ENCODE measurements around the gene TMEM63B. TPM values are rescaled to one million over a fixed set of nuclear protein-coding genes. Genes with fewer than 3 reads are reported as not detected.
A peak's percentile ranks its signal among the peaks of the same experiment; 100 is the strongest.

TMEM63B gene
- total RNA-seq, 1 experiment from 2014 or later, result 12.7 TPM

GRCh38 chr6:44167567-44167966, 40.2 kb downstream of the TMEM63B start:
- H3K9me3 ChIP-seq (replicated peaks), result 0 out of 2 replicates have a peak, but pooled peaks cover 3% of the 10 kb centered on the region
- no peaks in the 10 kb centered on the region for H3K36me3 ChIP-seq
- H3K27me3 ChIP-seq (replicated peaks), result no peaks in the 10 kb centered on the region
- H3K4me3 ChIP-seq, result no peak overlapping the region
- DNase-seq (ENCODE audit: low read depth in 1 of 2, low spot score in 2 of 2), result no peak
- no peak overlapping the region for H3K27ac ChIP-seq
- peaks cover 20% of the 10 kb centered on the region for H3K4me1 ChIP-seq (replicated peaks)

- no peak for DNase-seq (ENCODE audit: low read depth in 1 of 2, low spot score in 2 of 2)
- no peaks in the 10 kb centered on the region for H3K36me3 ChIP-seq
- 0 out of 2 replicates have a peak, but pooled peaks cover 3% of the 10 kb centered on the region for H3K9me3 ChIP-seq (replicated peaks)
- H3K4me3 ChIP-seq, result no peak overlapping the region
- H3K27me3 ChIP-seq (replicated peaks), result no peaks in the 10 kb centered on the region
- H3K27ac ChIP-seq, result no peak overlapping the region
- peaks cover 9% of the 10 kb centered on the region for H3K4me1 ChIP-seq (replicated peaks)
These were observed 41.8 kb downstream of the TMEM63B start for GRCh38 chr6:44169154-44169553.

DNA sequence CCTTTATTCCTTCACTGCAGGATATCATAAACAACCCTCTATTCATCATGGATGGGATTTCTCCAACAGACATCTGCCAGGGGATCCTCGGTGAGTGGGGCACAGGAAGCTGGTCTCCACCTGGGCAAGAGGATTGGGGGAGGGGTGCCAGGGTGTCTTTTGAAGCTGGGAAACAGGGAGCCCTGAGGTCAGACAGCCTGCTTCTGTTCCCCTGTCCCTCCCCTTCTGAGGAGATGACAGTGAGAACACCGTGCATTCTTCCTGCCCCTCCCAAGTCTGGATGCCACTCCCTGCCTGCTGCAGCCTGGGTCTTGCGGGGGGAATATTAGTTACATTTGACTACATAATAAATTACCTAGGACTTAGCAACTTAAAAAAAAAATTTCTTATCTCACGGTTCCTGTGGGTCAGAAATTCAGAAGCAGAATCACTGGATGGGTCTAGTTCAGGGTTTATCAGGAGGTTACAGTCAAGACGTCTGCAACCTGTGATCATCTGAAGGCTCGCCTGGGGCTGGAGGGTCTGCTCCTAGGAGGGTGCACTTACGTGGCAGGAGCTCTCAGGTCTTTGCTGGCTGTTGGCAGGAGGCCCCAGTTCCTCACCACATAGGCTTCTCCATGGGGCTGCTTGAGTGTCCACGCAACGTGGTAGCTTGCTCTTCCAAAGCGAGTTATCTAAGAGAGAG, 42.7 kb downstream of the TMEM63B start:
- Histone ChIP-seq H3K27ac (no peak overlapping the region), H3K4me3 (no peak overlapping the region), H3K9me3 (replicated peaks) (0 out of 2 replicates have a peak, but pooled peaks cover 3% of the 10 kb centered on the region), H3K36me3 (no peaks in the 10 kb centered on the region), H3K4me1 (replicated peaks) (peaks cover 6% of the 10 kb centered on the region; the same call in 1 of the 2 replicates), H3K27me3 (replicated peaks) (no peaks in the 10 kb centered on the region)
- no peak for DNase-seq (ENCODE audit: low read depth in 1 of 2, low spot score in 2 of 2)

DNA sequence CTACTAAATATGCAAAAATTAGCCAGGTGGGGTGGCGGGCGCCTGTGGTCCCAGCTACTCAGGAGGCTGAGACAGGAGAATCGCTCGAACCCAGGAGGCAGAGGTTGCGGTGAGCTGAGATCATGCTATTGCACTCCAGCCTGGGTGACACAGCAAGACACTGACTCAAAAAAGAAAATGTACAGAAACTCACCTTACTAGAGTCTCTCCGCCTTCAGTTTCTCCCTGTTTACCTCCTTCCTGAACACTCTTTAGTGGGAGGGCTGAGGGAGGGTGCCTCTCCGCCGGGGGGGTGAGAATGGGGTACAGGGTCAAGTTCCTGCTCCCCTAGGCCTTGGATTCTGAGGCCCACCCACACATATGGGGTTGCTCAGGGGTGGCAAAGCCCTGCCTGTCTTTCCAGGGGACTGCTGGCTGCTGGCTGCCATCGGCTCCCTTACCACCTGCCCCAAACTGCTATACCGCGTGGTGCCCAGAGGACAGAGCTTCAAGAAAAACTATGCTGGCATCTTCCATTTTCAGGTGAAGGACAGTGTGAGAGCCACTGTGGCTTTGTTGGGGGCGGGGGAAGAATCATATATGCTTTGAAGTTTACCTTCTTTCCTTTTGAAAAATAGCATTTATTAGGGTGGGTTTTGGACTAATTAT, 44.7 kb downstream of the TMEM63B start:
- Histone ChIP-seq H3K27ac (no peak overlapping the region), H3K36me3 (no peaks in the 10 kb centered on the region), H3K4me1 (replicated peaks) (peaks cover 6% of the 10 kb centered on the region; the same call in 1 of the 2 replicates), H3K4me3 (no peak overlapping the region), H3K27me3 (replicated peaks) (no peaks in the 10 kb centered on the region), H3K9me3 (replicated peaks) (0 out of 2 replicates have a peak, but pooled peaks cover 3% of the 10 kb centered on the region)
- DNase-seq (ENCODE audit: low read depth in 1 of 2, low spot score in 2 of 2), result no peak

- no peaks in the 10 kb centered on the region for H3K36me3 ChIP-seq
- no peak overlapping the region for H3K4me3 ChIP-seq
- H3K27me3 ChIP-seq (replicated peaks), result no peaks in the 10 kb centered on the region
- H3K27ac ChIP-seq, result no peak overlapping the region
- H3K4me1 ChIP-seq (replicated peaks), result peaks cover 6% of the 10 kb centered on the region; the same call in 1 of the 2 replicates
- peak; percentile 71 to 82 for DNase-seq (ENCODE audit: low read depth in 1 of 2, low spot score in 2 of 2)
- H3K9me3 ChIP-seq (replicated peaks), result 0 out of 2 replicates have a peak, but pooled peaks cover 3% of the 10 kb centered on the region
These were observed 45.6 kb downstream of the TMEM63B start for GRCh38 chr6:44172731-44173500.

GRCh38 chr6:44176130-44176761, 48.9 kb downstream of the TMEM63B start:
- H3K4me3 ChIP-seq, result no peak overlapping the region
- H3K9me3 ChIP-seq (replicated peaks), result no peaks in the 10 kb centered on the region
- no peaks in the 10 kb centered on the region for H3K27me3 ChIP-seq (replicated peaks)
- no peak for DNase-seq (ENCODE audit: low read depth in 1 of 2, low spot score in 2 of 2)
- no peaks in the 10 kb centered on the region for H3K36me3 ChIP-seq
- peaks cover 11% of the 10 kb centered on the region; the same call in 1 of the 2 replicates for H3K4me1 ChIP-seq (replicated peaks)
- H3K27ac ChIP-seq, result no peak overlapping the region

DNA sequence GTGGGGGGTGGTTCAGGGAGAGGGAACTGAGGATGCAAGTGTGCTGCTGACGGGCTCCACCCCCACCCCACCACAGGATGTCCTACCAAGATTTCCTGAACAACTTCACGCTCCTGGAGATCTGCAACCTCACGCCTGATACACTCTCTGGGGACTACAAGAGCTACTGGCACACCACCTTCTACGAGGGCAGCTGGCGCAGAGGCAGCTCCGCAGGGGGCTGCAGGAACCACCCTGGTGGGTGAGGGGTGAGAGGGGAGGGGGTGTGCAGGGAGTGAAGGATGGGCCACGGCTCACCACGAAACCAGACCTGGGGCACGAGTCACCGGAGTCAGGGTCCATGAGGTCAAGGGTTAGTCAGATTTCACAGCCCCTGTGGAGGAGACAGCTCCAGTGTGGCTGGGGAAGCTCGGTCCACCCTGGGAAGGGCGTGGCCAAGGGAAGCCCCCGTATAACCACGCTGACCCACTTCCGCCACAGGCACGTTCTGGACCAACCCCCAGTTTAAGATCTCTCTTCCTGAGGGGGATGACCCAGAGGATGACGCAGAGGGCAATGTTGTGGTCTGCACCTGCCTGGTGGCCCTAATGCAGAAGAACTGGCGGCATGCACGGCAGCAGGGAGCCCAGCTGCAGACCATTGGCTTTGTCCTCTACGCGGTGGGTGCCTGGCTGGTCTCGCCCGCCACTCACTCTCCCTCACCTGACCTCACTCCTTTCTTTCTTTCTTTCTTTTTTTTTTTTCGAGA, 49.6 kb downstream of the TMEM63B start:
- Histone ChIP-seq H3K9me3 (replicated peaks) (no peaks in the 10 kb centered on the region), H3K4me1 (replicated peaks) (peaks cover 11% of the 10 kb centered on the region; the same call in 1 of the 2 replicates), H3K36me3 (no peaks in the 10 kb centered on the region), H3K27ac (no peak overlapping the region), H3K27me3 (replicated peaks) (no peaks in the 10 kb centered on the region), H3K4me3 (no peak overlapping the region)
- no peak for DNase-seq (ENCODE audit: low read depth in 1 of 2, low spot score in 2 of 2)

- peaks cover 7% of the 10 kb centered on the region; the same call in 1 of the 2 replicates for H3K4me1 ChIP-seq (replicated peaks)
- H3K27me3 ChIP-seq (replicated peaks), result no peaks in the 10 kb centered on the region
- no peak for DNase-seq (ENCODE audit: low read depth in 1 of 2, low spot score in 2 of 2)
- H3K4me3 ChIP-seq, result no peak overlapping the region
- H3K36me3 ChIP-seq, result no peaks in the 10 kb centered on the region
- no peak overlapping the region for H3K27ac ChIP-seq
- no peaks in the 10 kb centered on the region for H3K9me3 ChIP-seq (replicated peaks)
These were observed 50.5 kb downstream of the TMEM63B start for GRCh38 chr6:44177691-44178423.

DNA sequence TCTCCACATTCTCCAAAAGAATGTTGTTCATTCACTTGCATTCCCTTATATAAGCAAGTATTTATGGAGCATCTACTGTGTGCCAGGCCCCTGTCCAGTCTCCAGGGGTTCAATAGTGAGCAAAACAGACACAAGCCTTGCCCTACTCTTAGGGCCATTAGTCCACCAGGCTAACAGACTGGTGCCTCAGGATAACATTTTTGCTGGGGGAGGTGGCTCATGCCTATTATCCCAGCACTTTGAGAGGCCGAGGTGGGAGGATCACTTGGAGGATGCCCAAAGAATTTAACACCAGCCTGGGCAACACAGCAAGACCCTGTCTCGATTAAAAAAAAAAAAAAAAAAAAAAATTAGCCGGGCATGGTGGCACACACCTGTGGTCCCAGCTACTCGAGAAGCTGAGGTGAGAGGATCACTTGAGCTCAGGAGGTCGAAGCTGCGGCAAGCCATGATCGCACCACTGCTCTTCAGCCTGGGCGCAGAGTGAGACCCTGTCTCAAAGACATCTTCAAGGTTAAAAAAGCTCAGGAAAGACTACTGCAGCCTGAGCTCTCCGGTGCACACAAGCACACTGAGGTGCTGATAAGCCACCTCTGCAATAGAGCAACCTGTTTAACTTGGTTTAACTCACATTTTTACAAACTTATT, 51.2 kb downstream of the TMEM63B start:
- Histone ChIP-seq H3K27me3 (replicated peaks) (no peaks in the 10 kb centered on the region), H3K27ac (no peak overlapping the region), H3K9me3 (replicated peaks) (no peaks in the 10 kb centered on the region), H3K36me3 (no peaks in the 10 kb centered on the region), H3K4me3 (no peak overlapping the region), H3K4me1 (replicated peaks) (peaks cover 5% of the 10 kb centered on the region; the same call in 1 of the 2 replicates)
- DNase-seq (ENCODE audit: low read depth in 1 of 2, low spot score in 2 of 2), result no peak

DNA sequence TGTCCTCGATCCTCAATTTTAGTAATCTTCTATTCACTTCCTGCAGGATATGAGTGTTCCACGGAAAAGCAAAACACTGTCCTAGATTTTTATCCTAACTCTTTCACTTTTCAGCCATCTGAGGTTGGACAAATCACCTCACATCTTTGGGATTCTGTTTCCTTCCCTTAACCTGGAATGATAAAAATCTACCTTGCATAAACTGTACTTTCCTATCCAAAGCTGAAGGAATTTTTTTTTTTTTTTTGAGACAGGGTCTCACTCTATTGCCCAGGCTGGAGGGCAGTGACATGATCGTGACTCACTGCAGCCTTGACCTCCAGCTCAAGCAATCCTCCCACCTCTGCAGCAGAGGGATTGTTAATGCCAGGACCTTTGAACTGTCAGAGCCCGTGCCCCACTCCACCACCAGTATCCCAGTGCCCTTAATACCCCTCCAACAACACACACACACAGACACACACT, 51.8 kb downstream of the TMEM63B start:
- Histone ChIP-seq H3K4me1 (replicated peaks) (peaks cover 5% of the 10 kb centered on the region; the same call in 1 of the 2 replicates), H3K4me3 (no peak overlapping the region), H3K27me3 (replicated peaks) (no peaks in the 10 kb centered on the region), H3K27ac (no peak overlapping the region), H3K9me3 (replicated peaks) (no peaks in the 10 kb centered on the region), H3K36me3 (no peaks in the 10 kb centered on the region)
- DNase-seq (ENCODE audit: low read depth in 1 of 2, low spot score in 2 of 2), result no peak

- H3K9me3 ChIP-seq (replicated peaks), result no peaks in the 10 kb centered on the region
- no peaks in the 10 kb centered on the region for H3K36me3 ChIP-seq
- DNase-seq (ENCODE audit: low read depth in 1 of 2, low spot score in 2 of 2), result no peak
- H3K27ac ChIP-seq, result no peak overlapping the region
- no peak overlapping the region for H3K4me3 ChIP-seq
- H3K4me1 ChIP-seq (replicated peaks), result peaks cover 5% of the 10 kb centered on the region; the same call in 1 of the 2 replicates
- no peaks in the 10 kb centered on the region; the same call in 1 of the 2 replicates for H3K27me3 ChIP-seq (replicated peaks)
These were observed 52.3 kb downstream of the TMEM63B start for GRCh38 chr6:44179648-44180047.

- DNase-seq (ENCODE audit: low read depth in 1 of 2, low spot score in 2 of 2), result no peak
- no peaks in the 10 kb centered on the region for H3K36me3 ChIP-seq
- H3K4me3 ChIP-seq, result no peak overlapping the region
- peaks cover 5% of the 10 kb centered on the region; the same call in 1 of the 2 replicates for H3K4me1 ChIP-seq (replicated peaks)
- no peaks in the 10 kb centered on the region for H3K9me3 ChIP-seq (replicated peaks)
- no peaks in the 10 kb centered on the region; the same call in 1 of the 2 replicates for H3K27me3 ChIP-seq (replicated peaks)
- no peak overlapping the region for H3K27ac ChIP-seq
These were observed 53.1 kb downstream of the TMEM63B start for GRCh38 chr6:44180406-44180805.
